Measurements from ENCODE around the gene CSMD2. TPM values are rescaled to one million over a fixed set of nuclear protein-coding genes. Genes with fewer than 3 reads are reported as not detected.

CSMD2 gene
- total and polyA plus RNA-seq, 2 experiments from 2014 or later: 5.3 to 16.6 TPM

- no peak for TF ChIP-seq REST (IDR thresholded peaks at IDR 0.05; ENCODE audit: unreplicated experiment)
- TF ChIP-seq ZNF331 (CRISPR knock-in tag; IDR thresholded peaks at IDR 0.05; ENCODE audit: low read depth): no peak
Observed at GRCh38 chr1:33841494-33841893, 323.5 kb downstream of the CSMD2 start (continued).

GRCh38 chr1:33837635-33838034 is 327.4 kb downstream of the CSMD2 start:
- Histone ChIP-seq H4K20me1 (replicated peaks; ENCODE audit: insufficient read depth) (no peaks in the 10 kb centered on the region), H3K9me2 (ENCODE audit: insufficient read depth) (no peaks in the 10 kb centered on the region), H3K79me2 (replicated peaks; ENCODE audit: insufficient read depth) (no peaks in the 10 kb centered on the region), H3K4me1 (ENCODE audit: insufficient read depth) (no peaks in the 10 kb centered on the region), H3F3A (replicated peaks; ENCODE audit: low read depth) (no peaks in the 10 kb centered on the region), H3K27me3 (ENCODE audit: insufficient read depth) (no peaks in the 10 kb centered on the region), H2AFZ (no peak overlapping the region), H3K36me3 (ENCODE audit: insufficient read depth) (no peaks in the 10 kb centered on the region; the same call in 1 of the 2 replicates), H3K27ac (ENCODE audit: low read depth) (no peak overlapping the region), H3K4me2 (no peak overlapping the region), H3K4me3 (no peak overlapping the region)
- H3K4me3 Mint-ChIP-seq: no peak overlapping the region
- no peak overlapping the region for H3K27ac Mint-ChIP-seq
- H3K27me3 Mint-ChIP-seq (ENCODE audit: insufficient read depth, low read depth, poor library complexity): peaks cover 4% of the 10 kb centered on the region
- H3K9me3 Mint-ChIP-seq: peaks cover 41% of the 10 kb centered on the region
- DNase-seq (ENCODE audit: low spot score): no peak
- H3K36me3 Mint-ChIP-seq (ENCODE audit: low read depth): peaks cover 52% of the 10 kb centered on the region
- H3K4me1 Mint-ChIP-seq: no peaks in the 10 kb centered on the region
- ATAC-seq: no peak
- TF ChIP-seq ETS1 (IDR thresholded peaks at IDR 0.05): no peak
- no peak for TF ChIP-seq NANOG (IDR thresholded peaks at IDR 0.05; ENCODE audit: borderline replicate concordance)
- TF ChIP-seq CREB1 (CRISPR knock-in tag; IDR thresholded peaks at IDR 0.05; ENCODE audit: low read depth): no peak
- TF ChIP-seq ZNF462 (CRISPR knock-in tag; IDR thresholded peaks at IDR 0.05): no peak
- TF ChIP-seq ZNF331 (CRISPR knock-in tag; IDR thresholded peaks at IDR 0.05; ENCODE audit: low read depth): no peak
- no peak for TF ChIP-seq EZH2phosphoT487 (IDR thresholded peaks at IDR 0.05; ENCODE audit: unreplicated experiment)
- TF ChIP-seq POLR2AphosphoS5 (IDR thresholded peaks at IDR 0.05; ENCODE audit: low read depth): no peak
- TF ChIP-seq REST (IDR thresholded peaks at IDR 0.05; ENCODE audit: unreplicated experiment): no peak
- TF ChIP-seq STAT1 (IDR thresholded peaks at IDR 0.05; ENCODE audit: unreplicated experiment): no peak
- TF ChIP-seq EZH2 (IDR thresholded peaks at IDR 0.05; ENCODE audit: low read depth, unreplicated experiment): no peak
- no peak for TF ChIP-seq ZNF114 (CRISPR knock-in tag; IDR thresholded peaks at IDR 0.05)
